HEK293T (cell line): ENCODE data around the gene LGALSL.

Source experiments
- CTCF ChIA-PET: fragments of 350-600 bp; formaldehyde crosslinking; extraction: SDS; loops from one replicate; lab custom pipeline; 2021; ENCODE audit warnings: antibody characterized with exemption, inconsistent platforms; lab: Yijun Ruan, JAX
- POLR2A ChIA-PET: fragments of 350-600 bp; formaldehyde crosslinking; extraction: SDS; loops from one replicate; lab custom pipeline; 2020; ENCODE audit warnings: antibody characterized with exemption, inconsistent platforms; lab: Yijun Ruan, JAX
- DNase-seq: peaks from one replicate; pipeline ENCODE4 v3.0.0; 2012; ENCODE audit warnings: mixed read lengths; ENCODE audit errors: extremely low spot score
- ARNT ChIP-seq: fragments of 450-650 bp; IDR thresholded peaks from 2 replicates; pipeline ENCODE4 v1.6.1; 2017; ENCODE audit warnings: mild to moderate bottlenecking
- BHLHE40 ChIP-seq: fragments of 450-650 bp; IDR thresholded peaks from 2 replicates; pipeline ENCODE4 v1.6.1; 2016; ENCODE audit warnings: mild to moderate bottlenecking, moderate library complexity, borderline replicate concordance
- CTBP1 ChIP-seq: fragments of 450-650 bp; IDR thresholded peaks from 2 replicates; pipeline ENCODE4 v1.6.1; 2016; ENCODE audit warnings: borderline replicate concordance
- ELF4 ChIP-seq: fragments of 450-650 bp; IDR thresholded peaks from 2 replicates; pipeline ENCODE4 v1.6.1; 2017; ENCODE audit warnings: antibody characterized with exemption
- FOXA1 ChIP-seq: fragments of 450-650 bp; IDR thresholded peaks from 2 replicates; pipeline ENCODE4 v1.6.1; 2016; ENCODE audit warnings: mild to moderate bottlenecking
- FOXK2 ChIP-seq: fragments of 450-650 bp; IDR thresholded peaks from 2 replicates; pipeline ENCODE4 v1.6.1; 2016; ENCODE audit warnings: mild to moderate bottlenecking
- FOXM1 ChIP-seq: fragments of 450-650 bp; IDR thresholded peaks from 2 replicates; pipeline ENCODE4 v1.6.1; 2017; ENCODE audit warnings: mild to moderate bottlenecking, borderline replicate concordance
- HDGF ChIP-seq: fragments of 450-650 bp; IDR thresholded peaks from 2 replicates; pipeline ENCODE4 v1.6.1; 2017; ENCODE audit warnings: antibody characterized with exemption, borderline replicate concordance
- L3MBTL2 ChIP-seq: fragments of 450-650 bp; conservative IDR thresholded peaks from 2 replicates; pipeline ENCODE4 v1.6.1; 2016; ENCODE audit warnings: mild to moderate bottlenecking
- LEF1 ChIP-seq: fragments of 450-650 bp; IDR thresholded peaks from 2 replicates; pipeline ENCODE4 v1.6.1; 2017; ENCODE audit warnings: mild to moderate bottlenecking, borderline replicate concordance
- NFRKB ChIP-seq: fragments of 450-650 bp; IDR thresholded peaks from 2 replicates; pipeline ENCODE4 v1.6.1; 2016; ENCODE audit warnings: mild to moderate bottlenecking, moderate library complexity
- SP1 ChIP-seq: fragments of 450-650 bp; IDR thresholded peaks from 2 replicates; pipeline ENCODE4 v1.6.1; 2017
- SUZ12 ChIP-seq: fragments of 450-650 bp; IDR thresholded peaks from 2 replicates; pipeline ENCODE4 v1.6.1; 2016; ENCODE audit warnings: mild to moderate bottlenecking
- TARDBP ChIP-seq: fragments of 450-650 bp; IDR thresholded peaks from 2 replicates; pipeline ENCODE4 v1.6.1; 2016
- ZNF384 ChIP-seq: fragments of 450-650 bp; IDR thresholded peaks from 2 replicates; pipeline ENCODE4 v1.6.1; 2016
- TF ChIP-seq, protein P1 (sequence below): fragments of 450-650 bp; IDR thresholded peaks from 2 replicates; pipeline ENCODE4 v1.6.1; 2016

Gene LGALSL

GRCh38 chr2:64493788-64494187, 39.8 kb downstream of the LGALSL start:
- ChIA-PET CTCF (interaction anchor here (0.7 to 0.9 kb wide), 2 partner anchors 12 to 29 kb away, joined by 3 read pairs; no protein-coding TSS in a partner anchor), POLR2A (interaction anchor here (1.0 kb wide), 1 partner anchor 39 kb away, joined by 3 read pairs; the partner anchor contains the start of gene LGALSL)
- DNase-seq: no peak
- TF ChIP-seq, protein P1, sequence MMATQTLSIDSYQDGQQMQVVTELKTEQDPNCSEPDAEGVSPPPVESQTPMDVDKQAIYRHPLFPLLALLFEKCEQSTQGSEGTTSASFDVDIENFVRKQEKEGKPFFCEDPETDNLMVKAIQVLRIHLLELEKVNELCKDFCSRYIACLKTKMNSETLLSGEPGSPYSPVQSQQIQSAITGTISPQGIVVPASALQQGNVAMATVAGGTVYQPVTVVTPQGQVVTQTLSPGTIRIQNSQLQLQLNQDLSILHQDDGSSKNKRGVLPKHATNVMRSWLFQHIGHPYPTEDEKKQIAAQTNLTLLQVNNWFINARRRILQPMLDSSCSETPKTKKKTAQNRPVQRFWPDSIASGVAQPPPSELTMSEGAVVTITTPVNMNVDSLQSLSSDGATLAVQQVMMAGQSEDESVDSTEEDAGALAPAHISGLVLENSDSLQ: no peak
- no peak for TF ChIP-seq CTBP1
- TF ChIP-seq FOXA1: no peak
- TF ChIP-seq FOXK2: no peak
- TF ChIP-seq ARNT: no peak
- TF ChIP-seq BHLHE40: no peak
- TF ChIP-seq FOXM1: no peak
- no peak for TF ChIP-seq TARDBP
- no peak for TF ChIP-seq L3MBTL2
- TF ChIP-seq SUZ12: no peak
- TF ChIP-seq HDGF: no peak
- no peak for TF ChIP-seq LEF1
- no peak for TF ChIP-seq ELF4
- no peak for TF ChIP-seq SP1
- TF ChIP-seq ZNF384: no peak
- TF ChIP-seq NFRKB: no peak

DNA sequence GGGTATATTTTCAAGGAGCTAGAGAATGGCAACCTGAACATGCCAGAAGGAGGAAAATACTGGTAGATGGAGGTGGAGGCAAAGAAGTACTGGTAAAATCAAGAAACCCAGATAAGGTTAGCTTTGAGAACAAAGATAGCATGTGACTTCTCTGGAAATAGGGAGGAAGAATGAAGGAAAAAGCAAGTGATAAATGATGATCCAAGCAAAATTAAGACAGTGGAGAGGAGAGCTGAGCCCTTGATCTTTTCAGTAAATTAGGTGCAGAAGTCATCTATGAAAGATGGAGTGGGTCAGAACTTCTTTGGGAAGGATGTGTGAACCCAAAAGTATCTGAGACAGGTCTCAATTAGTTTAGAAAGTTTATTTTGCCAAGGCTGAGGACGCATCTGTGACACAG, 44.5 kb downstream of the LGALSL start:
- DNase-seq: no peak
- CTCF ChIA-PET: interaction anchor here (0.5 to 1.2 kb wide), 3 partner anchors 10 to 1375 kb away, joined by 3 to 5 read pairs (median 3); no protein-coding TSS in a partner anchor
- TF ChIP-seq FOXK2: no peak
- TF ChIP-seq SUZ12: no peak
- TF ChIP-seq CTBP1: no peak
- TF ChIP-seq L3MBTL2: no peak
- TF ChIP-seq BHLHE40: no peak
- no peak for TF ChIP-seq ARNT
- TF ChIP-seq FOXM1: no peak
- TF ChIP-seq TARDBP: no peak
- TF ChIP-seq LEF1: no peak
- TF ChIP-seq ELF4: no peak
- TF ChIP-seq SP1: no peak
- no peak for TF ChIP-seq NFRKB
- no peak for TF ChIP-seq ZNF384
- TF ChIP-seq HDGF: no peak
- TF ChIP-seq, protein P1: no peak
- TF ChIP-seq FOXA1: no peak
- POLR2A ChIA-PET: no interaction called here

DNA sequence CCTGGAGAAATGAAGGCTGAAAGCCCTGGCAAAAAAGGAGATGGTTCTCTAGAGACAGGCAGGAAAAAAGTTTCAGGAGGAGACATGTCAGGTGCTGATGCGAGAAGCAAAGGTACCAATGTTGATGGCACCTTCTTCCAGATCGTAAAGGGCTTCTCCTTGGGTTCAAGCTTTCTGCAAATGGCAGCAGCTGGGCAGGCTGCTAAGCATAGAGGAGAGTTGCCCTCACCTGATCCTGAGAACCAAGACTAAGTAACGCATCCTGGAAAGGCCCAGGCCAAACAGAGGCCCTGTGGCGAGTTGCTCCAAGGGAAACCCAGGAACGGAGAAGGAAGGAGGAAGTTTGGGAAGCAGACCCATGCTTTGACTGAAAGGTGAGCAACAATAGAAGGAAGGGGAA, 46.6 kb downstream of the LGALSL start:
- ChIA-PET CTCF (no interaction called here), POLR2A (no interaction called here)
- no peak for DNase-seq
- TF ChIP-seq LEF1 (no peak), FOXK2 (no peak), TARDBP (no peak), ZNF384 (no peak), BHLHE40 (no peak), ELF4 (no peak), HDGF (no peak), SP1 (no peak), L3MBTL2 (no peak), SUZ12 (no peak), FOXM1 (no peak)
- TF ChIP-seq, protein P1: no peak

DNA sequence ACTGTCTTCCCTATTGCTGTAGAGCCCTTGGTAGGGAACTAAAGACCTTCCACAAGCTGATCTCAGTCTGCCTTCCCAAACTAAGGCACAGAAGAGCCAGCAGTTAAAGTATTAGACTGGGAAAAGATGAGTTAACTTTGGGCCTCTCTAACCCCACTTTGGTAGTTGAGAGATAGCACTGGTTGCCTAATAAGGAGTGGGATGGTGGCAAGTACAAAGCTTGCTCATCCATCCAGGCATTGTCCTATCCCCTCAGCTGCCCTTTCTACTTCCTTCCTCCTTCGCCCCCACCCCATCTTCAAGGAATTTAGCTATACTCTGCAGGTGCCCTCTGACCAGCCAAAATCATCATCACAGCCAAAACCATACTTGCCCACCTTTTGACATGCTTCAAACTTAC, 48.0 kb downstream of the LGALSL start:
- POLR2A ChIA-PET: no interaction called here
- no peak for TF ChIP-seq NFRKB
- TF ChIP-seq SUZ12: no peak
- no peak for TF ChIP-seq HDGF
- no peak for TF ChIP-seq FOXA1
- TF ChIP-seq, protein P1: no peak
- TF ChIP-seq LEF1: no peak
- CTCF ChIA-PET: interaction anchor here (0.9 to 1.5 kb wide), 2 partner anchors 14 to 171 kb away, joined by 4 to 8 read pairs; no protein-coding TSS in a partner anchor
- no peak for DNase-seq

DNA sequence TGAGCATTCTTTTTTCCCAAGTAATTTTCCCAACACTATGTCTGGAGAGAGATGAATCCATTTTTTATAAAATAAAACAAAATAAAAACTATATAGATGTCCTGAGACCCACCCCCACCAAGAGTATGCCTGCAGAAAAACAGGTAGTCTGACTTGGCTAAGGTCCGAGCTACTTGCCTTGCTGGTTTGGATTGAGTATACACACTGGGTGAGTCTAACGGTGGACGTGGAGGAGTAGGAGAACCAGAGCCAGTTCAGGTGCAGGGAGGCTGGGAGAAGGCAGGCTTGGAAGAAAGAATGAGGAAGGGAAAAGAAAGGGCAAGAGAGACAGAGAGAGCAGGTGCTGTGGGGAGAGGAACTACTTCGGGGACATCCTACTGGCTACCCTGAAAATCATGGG, 48.9 kb downstream of the LGALSL start:
- DNase-seq: no peak
- ChIA-PET CTCF (interaction anchor here (0.9 kb wide), 1 partner anchor 172 kb away, joined by 4 read pairs; no protein-coding TSS in a partner anchor), POLR2A (no interaction called here)
- no peak for TF ChIP-seq SUZ12
- no peak for TF ChIP-seq FOXK2
- TF ChIP-seq LEF1: no peak
- TF ChIP-seq ELF4: no peak
- TF ChIP-seq SP1: no peak
- no peak for TF ChIP-seq BHLHE40
- no peak for TF ChIP-seq FOXA1
- TF ChIP-seq TARDBP: no peak
- TF ChIP-seq FOXM1: no peak
- no peak for TF ChIP-seq ZNF384
- no peak for TF ChIP-seq L3MBTL2
- TF ChIP-seq CTBP1: no peak
- no peak for TF ChIP-seq HDGF
- no peak for TF ChIP-seq ARNT
